HepG2 (cell line): Measurements from ENCODE around the gene FBH1. TPM values are rescaled to one million over a fixed set of nuclear protein-coding genes. Genes with fewer than 3 reads are reported as not detected.

Experiments
- ATAC-seq: fragments of 200-7000 bp; cut with Tn5 transposase; 3 replicates; pipeline ENCODE4 v1.9.1; 2020; ENCODE audit warnings: mild to moderate bottlenecking, moderate library complexity
- BruUV-seq: library from RNA; stranded (reverse); fragments of 400-500 nt; replicated peaks from 2 replicates; lab custom pipeline; 2021; lab: Mats Ljungman, UMichigan
- CTCF ChIA-PET: fragments of 300-600 bp; formaldehyde crosslinking; extraction: SDS; loops from one replicate; lab custom pipeline; 2021; ENCODE audit warnings: low total read pairs, inconsistent platforms, low intra/inter-chr PET ratio; lab: Yijun Ruan, JAX
- POLR2A ChIA-PET: fragments of 350-600 bp; sonication (Branson Sonifier 250); formaldehyde crosslinking; loops from one replicate; lab custom pipeline; 2020; ENCODE audit warnings: antibody characterized with exemption, inconsistent platforms; lab: Yijun Ruan, JAX
- DNase-seq: peaks from one replicate; pipeline ENCODE4 v3.0.0-alpha.2; 2015; ENCODE audit warnings: low spot score
- FAIRE-seq: peaks from 3 replicates; lab custom pipeline; 2011; peaks lifted over from hg19 to GRCh38; lab: Jason Lieb, UNC
- H2AFZ ChIP-seq: one replicate; pipeline ENCODE4 v1.6.1; 2011; ENCODE audit warnings: low read length, inconsistent platforms
- H3K27ac ChIP-seq: fragments of 300-600 bp; 3 replicates; pipeline ENCODE4 v1.8.0; 2011; ENCODE audit warnings: mixed run types, mild to moderate bottlenecking, mixed read lengths, low read length, inconsistent platforms; ENCODE audit not compliant: insufficient read depth; ENCODE audit errors: extremely low read length
- H3K27me3 ChIP-seq, 2 experiments: fragments of 200-600 bp in 1 of 2; 2 replicates in 1 of 2; 3 replicates in 1 of 2; pipeline versions ENCODE4 v1.6.0 to v1.8.0; 2011; ENCODE audit warnings: low read length in 2 of 2, mild to moderate bottlenecking in 2 of 2, moderate library complexity in 2 of 2, inconsistent platforms in 1 of 2; ENCODE audit not compliant: insufficient read depth in 2 of 2, control insufficient read depth in 1 of 2
- H3K36me3 ChIP-seq, 2 experiments: fragments of 200-600 bp in 1 of 2; replicated peaks in 1 of 2; 2 replicates in 1 of 2; 3 replicates in 1 of 2; pipeline versions ENCODE4 v1.5.1 to v1.8.0; 2011; ENCODE audit warnings: low read length in 2 of 2, inconsistent platforms in 1 of 2; ENCODE audit not compliant: insufficient read depth in 2 of 2, control insufficient read depth in 1 of 2
- H3K4me1 ChIP-seq: 2 replicates; pipeline ENCODE4 v1.5.1; 2012; ENCODE audit warnings: low read length, inconsistent platforms; ENCODE audit not compliant: insufficient read depth
- H3K4me2 ChIP-seq: 2 replicates; pipeline ENCODE4 v1.6.0; 2011; ENCODE audit warnings: low read depth, low read length, inconsistent platforms
- H3K4me3 ChIP-seq, 3 experiments: fragments of 200-600 bp in 1 of 3; sonication (generic), shearing (Covaris generic) in 1 of 3; replicated peaks in 1 of 3; 2 replicates each; pipeline ENCODE4 v1.5.1; 2011 to 2016; ENCODE audit warnings: low read length in 3 of 3, inconsistent platforms in 2 of 3, low read depth in 2 of 3, mild to moderate bottlenecking in 2 of 3, control low read depth in 1 of 3, mixed read lengths in 1 of 3; ENCODE audit not compliant: insufficient read depth in 1 of 3
- H3K79me2 ChIP-seq: one replicate; pipeline ENCODE4 v1.6.1; 2011; ENCODE audit warnings: low read length, inconsistent platforms; ENCODE audit not compliant: insufficient read depth
- H3K9ac ChIP-seq: 2 replicates; pipeline ENCODE4 v1.6.0; 2011; ENCODE audit warnings: mild to moderate bottlenecking, low read depth, low read length, inconsistent platforms; ENCODE audit not compliant: insufficient read depth
- H3K9me3 ChIP-seq: 2 replicates; pipeline ENCODE4 v1.5.1; 2012; ENCODE audit warnings: mild to moderate bottlenecking, low read length
- H4K20me1 ChIP-seq: 2 replicates; pipeline ENCODE4 v1.6.0; 2011; ENCODE audit warnings: inconsistent platforms, mild to moderate bottlenecking, low read length, moderate library complexity; ENCODE audit not compliant: insufficient read depth
- AGO2 ChIP-seq: fragments of 200-400 bp; formaldehyde crosslinking; optimal IDR thresholded peaks from 2 replicates; pipeline ENCODE3; 2017; ENCODE audit warnings: mild to moderate bottlenecking, low read depth, low read length, moderate library complexity
- ATF3 ChIP-seq: sonication (generic); formaldehyde crosslinking; IDR thresholded peaks from 2 replicates; pipeline ENCODE4 v1.4.0; 2020; ENCODE audit warnings: missing genetic modification reagents
- GLMP ChIP-seq: sonication (generic); formaldehyde crosslinking; IDR thresholded peaks from 2 replicates; pipeline ENCODE4 v1.9.0; 2021; ENCODE audit warnings: missing genetic modification reagents, mild to moderate bottlenecking, borderline replicate concordance
- HDAC1 ChIP-seq: sonication (generic); formaldehyde crosslinking; IDR thresholded peaks from 2 replicates; pipeline ENCODE4 v1.5.1; 2020; ENCODE audit warnings: mild to moderate bottlenecking, missing genetic modification reagents
- HNF1B ChIP-seq: sonication (generic); formaldehyde crosslinking; IDR thresholded peaks from 2 replicates; pipeline ENCODE4 v1.5.1; 2020; ENCODE audit warnings: mild to moderate bottlenecking, moderate library complexity, missing genetic modification reagents
- HOXA9 ChIP-seq: sonication (generic); formaldehyde crosslinking; IDR thresholded peaks from 2 replicates; pipeline ENCODE4 v1.8.1; 2022; ENCODE audit warnings: missing genetic modification reagents, mild to moderate bottlenecking, moderate library complexity, borderline replicate concordance
- KMT2A ChIP-seq: sonication (generic); formaldehyde crosslinking; IDR thresholded peaks from 2 replicates; pipeline ENCODE4 v1.4.0; 2020; ENCODE audit warnings: missing genetic modification reagents
- MEIS2 ChIP-seq: sonication (generic); formaldehyde crosslinking; IDR thresholded peaks from 2 replicates; pipeline ENCODE4 v1.9.0; 2021; ENCODE audit warnings: mild to moderate bottlenecking, missing genetic modification reagents
- RAD21 ChIP-seq: fragments of 450-650 bp; formaldehyde crosslinking; IDR thresholded peaks from 2 replicates; pipeline ENCODE4 v1.5.0; 2020; ENCODE audit warnings: mild to moderate bottlenecking
- RAD51 ChIP-seq: fragments of 450-650 bp; IDR thresholded peaks from 2 replicates; pipeline ENCODE4 v1.6.1; 2016; ENCODE audit warnings: borderline replicate concordance
- RCOR2 ChIP-seq: IDR thresholded peaks from 2 replicates; pipeline ENCODE4 v1.6.1; 2016; ENCODE audit warnings: missing biosample characterization, missing genetic modification reagents
- RXRA ChIP-seq: sonication (generic); formaldehyde crosslinking; IDR thresholded peaks from 2 replicates; pipeline ENCODE4 v1.5.1; 2020; ENCODE audit warnings: missing genetic modification reagents
- SAP130 ChIP-seq: IDR thresholded peaks from 2 replicates; pipeline ENCODE4 v1.6.1; 2016; ENCODE audit warnings: low read depth
- TGIF2 ChIP-seq: IDR thresholded peaks from 2 replicates; pipeline ENCODE4 v1.6.1; 2016; ENCODE audit warnings: control low read depth, missing compliant biosample characterization
- YEATS2 ChIP-seq: sonication (generic); formaldehyde crosslinking; IDR thresholded peaks from 2 replicates; pipeline ENCODE4 v1.4.0; 2020; ENCODE audit warnings: missing genetic modification reagents, borderline replicate concordance
- ZNF557 ChIP-seq: sonication (generic); formaldehyde crosslinking; IDR thresholded peaks from 2 replicates; pipeline ENCODE4 v1.4.0; 2020; ENCODE audit warnings: missing genetic modification reagents
- ZNF572 ChIP-seq: sonication (generic); formaldehyde crosslinking; IDR thresholded peaks from 2 replicates; pipeline ENCODE4 v1.5.1; 2020; ENCODE audit warnings: mild to moderate bottlenecking, missing genetic modification reagents
- WGBS: methylation state at CpG from one replicate; pipeline ENCODE4 v1.1.6; 2017; ENCODE audit warnings: low lambda C conversion rate; 5-methylcytosine and 5-hydroxymethylcytosine counted together
- in situ Hi-C: cut with HindIII; loops from 2 replicates; pipeline ENCODE4 v1.10.0; 2017; ENCODE audit warnings: low pct_unique_long_range_greater_than_20kb; ENCODE audit not compliant: extremely low pct_ligation_motif_present
- intact Hi-C: fragments of 100-400 bp; cut with micrococcal nuclease; formaldehyde crosslinking; loops from one replicate; pipeline ENCODE4 v1.10.0; 2022; ENCODE audit not compliant: unreplicated experiment
- polyA plus RNA-seq, 8 experiments: library from polyadenylated mRNA; depleted of rRNA in 3 of 8; stranded (reverse) in 7 of 8; unstranded in 1 of 8; fragments of >200 nt; fragmentation: Illumina TruSeq in 4 of 8; extraction: Trizol in 4 of 8; gene quantifications; 2 replicates each; pipeline versions ENCODE4 v1.2.1 to v1.2.3, GENCODE V29; 2011 to 2016; ENCODE audit warnings: low read depth in 4 of 8, missing spikeins in 1 of 8, mixed read lengths in 1 of 8; ENCODE audit not compliant: insufficient read depth in 1 of 8
- total RNA-seq, 5 experiments: library from RNA; depleted of rRNA; stranded (reverse); fragments of >200 nt; fragmentation: Illumina TruSeq; extraction: Trizol; gene quantifications; 2 replicates each; pipeline ENCODE4 v1.2.3, GENCODE V29; 2016; ENCODE audit warnings: low read depth in 1 of 5
- TF ChIP-seq, protein P1 (sequence below): sonication (generic); formaldehyde crosslinking; IDR thresholded peaks from 2 replicates; pipeline ENCODE4 v1.4.0; 2020; ENCODE audit warnings: missing genetic modification reagents, borderline replicate concordance

FBH1 gene
- total and polyA plus RNA-seq, 2 of the 13 experiments (the other 11 are each of a cell fraction or from before 2014, with no cell fraction given) = 48.8 to 60.3 TPM

GRCh38 chr10:5888843-5889623 is 1.0 kb upstream of the FBH1 start (continued):
- 0 out of 2 replicates have a peak, but pooled peaks have one; percentile 24 for TF ChIP-seq MEIS2 (CRISPR knock-in tag)
- TF ChIP-seq, all 625 proteins: peak for 54

GRCh38 chr10:5890452-5890915 is 441 bp downstream of the FBH1 start:
- Histone ChIP-seq H3K9ac (peak overlapping the region; percentile 91), H3K27me3 (no peaks in the 10 kb centered on the region; a peak in 1 of 5 replicates), H3K27ac (peak overlapping the region; percentile 66), H3K9me3 (no peaks in the 10 kb centered on the region), H3K36me3 (peaks cover 3 to 25% of the 10 kb centered on the region in 2 experiments; a peak in 4 of 5 replicates), H2AFZ (no peak overlapping the region), H3K79me2 (peaks cover 63% of the 10 kb centered on the region), H3K4me2 (peak overlapping the region; percentile 91), H4K20me1 (peaks cover 8% of the 10 kb centered on the region), H3K4me3 (peak overlapping the region; percentile 76 to 94 (median 85)), H3K4me1 (peaks cover 55% of the 10 kb centered on the region)
- peak; percentile 2; the same call in 2 of the 3 replicates for ATAC-seq
- ChIA-PET CTCF (no interaction called here), POLR2A (interaction anchor here (0.6 to 2.9 kb wide), 23 partner anchors 8 to 444 kb away, joined by 3 to 28 read pairs (median 4); partner anchors contain the start of genes GDI2 and TASOR2)
- in situ Hi-C loops (no loop called here), intact Hi-C loops (no loop called here)
- BruUV-seq = no TSS peak
- FAIRE-seq = no peak
- DNase-seq = peak; percentile 29
- 0% methylated on average over 2 of the region's 40 CpGs for WGBS
- TF ChIP-seq AGO2 (peak; percentile 9), HNF1B (CRISPR knock-in tag) (0 out of 2 replicates have a peak, but pooled peaks have one; percentile 22), GLMP (CRISPR knock-in tag) (no peak), KMT2A (CRISPR knock-in tag) (peak; percentile 22; the same call in 1 of the 2 replicates), RAD51 (no peak), YEATS2 (CRISPR knock-in tag) (0 out of 2 replicates have a peak, but pooled peaks have one; percentile 13), RXRA (CRISPR knock-in tag) (0 out of 2 replicates have a peak, but pooled peaks have one; percentile 37), SAP130 (CRISPR knock-in tag) (no peak), HDAC1 (CRISPR knock-in tag) (peak; percentile 25; the same call in 1 of the 2 replicates), RCOR2 (CRISPR knock-in tag) (no peak), HOXA9 (CRISPR knock-in tag) (0 out of 2 replicates have a peak, but pooled peaks have one; percentile 4), ZNF572 (CRISPR knock-in tag) (peak; percentile 74; the same call in 1 of the 2 replicates), ATF3 (CRISPR knock-in tag) (peak; percentile 33; the same call in 1 of the 2 replicates), ZNF557 (no peak), RAD21 (CRISPR knock-in tag) (peak; percentile 21; the same call in 1 of the 2 replicates), TGIF2 (CRISPR knock-in tag) (0 out of 2 replicates have a peak, but pooled peaks have one; percentile 60)
- TF ChIP-seq, protein P1, sequence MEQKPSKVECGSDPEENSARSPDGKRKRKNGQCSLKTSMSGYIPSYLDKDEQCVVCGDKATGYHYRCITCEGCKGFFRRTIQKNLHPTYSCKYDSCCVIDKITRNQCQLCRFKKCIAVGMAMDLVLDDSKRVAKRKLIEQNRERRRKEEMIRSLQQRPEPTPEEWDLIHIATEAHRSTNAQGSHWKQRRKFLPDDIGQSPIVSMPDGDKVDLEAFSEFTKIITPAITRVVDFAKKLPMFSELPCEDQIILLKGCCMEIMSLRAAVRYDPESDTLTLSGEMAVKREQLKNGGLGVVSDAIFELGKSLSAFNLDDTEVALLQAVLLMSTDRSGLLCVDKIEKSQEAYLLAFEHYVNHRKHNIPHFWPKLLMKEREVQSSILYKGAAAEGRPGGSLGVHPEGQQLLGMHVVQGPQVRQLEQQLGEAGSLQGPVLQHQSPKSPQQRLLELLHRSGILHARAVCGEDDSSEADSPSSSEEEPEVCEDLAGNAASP (CRISPR knock-in tag) = 0 out of 2 replicates have a peak, but pooled peaks have one; percentile 22
